ENCODE results near the gene PLEKHA1.

- no peak for TF ChIP-seq POLR2AphosphoS5 (IDR thresholded peaks at IDR 0.05; ENCODE audit: low read depth)
- TF ChIP-seq, protein P1, sequence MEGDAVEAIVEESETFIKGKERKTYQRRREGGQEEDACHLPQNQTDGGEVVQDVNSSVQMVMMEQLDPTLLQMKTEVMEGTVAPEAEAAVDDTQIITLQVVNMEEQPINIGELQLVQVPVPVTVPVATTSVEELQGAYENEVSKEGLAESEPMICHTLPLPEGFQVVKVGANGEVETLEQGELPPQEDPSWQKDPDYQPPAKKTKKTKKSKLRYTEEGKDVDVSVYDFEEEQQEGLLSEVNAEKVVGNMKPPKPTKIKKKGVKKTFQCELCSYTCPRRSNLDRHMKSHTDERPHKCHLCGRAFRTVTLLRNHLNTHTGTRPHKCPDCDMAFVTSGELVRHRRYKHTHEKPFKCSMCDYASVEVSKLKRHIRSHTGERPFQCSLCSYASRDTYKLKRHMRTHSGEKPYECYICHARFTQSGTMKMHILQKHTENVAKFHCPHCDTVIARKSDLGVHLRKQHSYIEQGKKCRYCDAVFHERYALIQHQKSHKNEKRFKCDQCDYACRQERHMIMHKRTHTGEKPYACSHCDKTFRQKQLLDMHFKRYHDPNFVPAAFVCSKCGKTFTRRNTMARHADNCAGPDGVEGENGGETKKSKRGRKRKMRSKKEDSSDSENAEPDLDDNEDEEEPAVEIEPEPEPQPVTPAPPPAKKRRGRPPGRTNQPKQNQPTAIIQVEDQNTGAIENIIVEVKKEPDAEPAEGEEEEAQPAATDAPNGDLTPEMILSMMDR (IDR thresholded peaks at IDR 0.05; ENCODE audit: insufficient read depth, low read length), result no peak
Measured at GRCh38 chr10:122336332-122336731, 38.2 kb upstream of the PLEKHA1 start.

All from HL-60 (cell line).